CD4-positive, alpha-beta T cell treated with Interleukin-21 for 1 hour (primary cell): ENCODE data around the gene CAMTA1.

Experiments used
- DNase-seq: peaks from one replicate; pipeline ENCODE4 v3.0.0-alpha.2; 2020

The CAMTA1 gene

GRCh38 chr1:7752512-7753417, 967.5 kb downstream of the CAMTA1 start:
- peak; percentile 61 for DNase-seq

GRCh38 chr1:7753641-7754040, 968.4 kb downstream of the CAMTA1 start:
- DNase-seq: no peak

DNA sequence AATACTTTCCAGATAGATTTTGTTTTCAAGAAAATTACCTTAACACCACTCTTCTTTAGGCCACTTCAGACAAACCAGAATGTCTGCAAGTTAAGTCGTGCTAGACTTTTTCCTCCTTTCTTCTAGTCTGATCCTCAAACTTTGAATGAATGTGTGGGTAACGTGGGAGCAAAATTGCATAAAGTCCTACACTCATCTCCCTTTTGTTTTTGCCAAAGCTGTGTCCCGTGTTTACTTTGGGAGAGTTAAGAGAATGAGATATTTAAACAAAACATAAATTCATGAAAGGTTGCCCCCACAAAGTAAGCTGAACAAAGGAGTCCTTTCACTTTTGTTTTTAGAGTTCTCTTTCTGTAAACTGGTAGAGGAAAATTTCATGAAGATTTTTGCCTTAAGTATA, 969.0 kb downstream of the CAMTA1 start:
- no peak for DNase-seq

DNA sequence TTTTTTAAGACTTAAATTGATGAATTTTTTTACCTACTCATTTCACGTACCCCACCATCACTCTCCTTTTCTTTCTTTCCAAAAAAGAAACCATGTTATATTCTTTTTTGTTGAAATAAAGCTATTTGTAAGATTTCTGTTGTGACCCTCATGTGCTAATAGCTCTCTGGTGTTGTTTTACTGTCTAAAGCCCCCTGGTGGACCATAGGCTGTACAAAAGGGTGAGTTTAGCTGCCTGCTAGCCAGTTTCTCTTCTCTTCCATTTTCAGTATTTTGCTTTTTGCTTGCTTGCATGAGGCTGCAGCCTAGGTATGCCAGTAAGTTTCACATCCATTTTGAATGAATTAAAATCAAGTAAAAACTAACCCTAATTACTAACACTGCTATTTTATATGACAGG, 970.2 kb downstream of the CAMTA1 start:
- no peak for DNase-seq

DNA sequence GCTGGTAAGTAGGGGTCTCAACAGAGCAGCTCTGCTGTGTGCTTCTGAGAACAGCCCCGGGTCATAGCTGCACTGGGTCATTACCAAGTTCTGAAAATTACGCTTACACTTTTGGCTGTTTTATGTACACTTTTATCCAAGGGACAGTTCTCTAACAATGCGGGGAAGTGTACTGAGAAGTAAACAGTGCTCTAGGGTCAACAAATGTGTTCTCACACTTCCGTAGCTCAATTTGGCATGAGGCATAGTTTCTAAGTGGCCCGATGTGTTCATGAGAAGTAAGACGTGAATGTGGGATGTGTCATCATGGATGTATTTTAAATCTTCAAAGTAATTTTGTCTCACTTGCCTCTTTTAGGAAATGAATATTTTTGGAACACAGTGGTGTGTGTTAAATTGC, 975.0 kb downstream of the CAMTA1 start:
- DNase-seq: no peak

GRCh38 chr1:7761103-7761502, 975.8 kb downstream of the CAMTA1 start:
- DNase-seq: no peak

DNA sequence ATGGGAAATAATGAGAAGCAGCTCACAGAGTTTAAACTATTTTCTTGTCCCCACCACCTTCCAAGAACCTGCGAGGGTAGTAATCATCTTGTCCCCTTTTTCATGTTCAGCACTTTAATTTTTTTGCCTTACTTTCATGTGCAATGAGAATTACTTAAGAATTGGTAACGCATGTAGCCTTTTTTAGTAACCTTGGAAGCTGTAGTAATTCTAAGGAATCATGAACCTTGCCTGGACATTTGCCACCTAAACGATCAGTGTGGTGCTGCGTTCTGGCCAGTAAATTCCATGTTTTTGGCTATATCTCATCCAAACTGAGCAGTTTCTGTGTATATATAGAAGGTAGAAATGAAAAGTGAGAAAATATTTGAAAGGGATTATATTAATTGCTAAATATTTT, 981.9 kb downstream of the CAMTA1 start:
- no peak for DNase-seq

GRCh38 chr1:7768583-7768982, 983.3 kb downstream of the CAMTA1 start:
- no peak for DNase-seq

GRCh38 chr1:7769673-7770412, 984.6 kb downstream of the CAMTA1 start:
- no peak for DNase-seq

DNA sequence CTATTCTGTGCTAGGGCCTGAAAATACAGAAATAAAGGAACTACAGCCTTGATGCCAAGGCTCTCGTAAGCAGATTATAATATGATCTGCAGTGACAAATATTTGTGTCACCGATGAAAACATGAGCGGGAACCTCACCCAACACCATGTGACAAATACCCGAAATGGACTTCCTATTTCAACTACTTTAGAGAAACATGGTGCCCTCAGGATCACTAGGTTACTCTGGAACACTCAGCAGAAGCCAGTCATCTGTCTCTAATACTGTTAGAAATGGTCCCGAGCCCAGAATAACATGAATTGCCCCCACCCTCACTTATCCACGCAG, 985.4 kb downstream of the CAMTA1 start:
- peak; percentile 36 for DNase-seq

- peak; percentile 88 for DNase-seq
Observed at GRCh38 chr1:7770997-7771822, 986.0 kb downstream of the CAMTA1 start, which contains the start of gene VAMP3. VAMP3 (plus strand) TSS chr1:7771296; CDS start chr1:7771384, 88 bp downstream.

DNA sequence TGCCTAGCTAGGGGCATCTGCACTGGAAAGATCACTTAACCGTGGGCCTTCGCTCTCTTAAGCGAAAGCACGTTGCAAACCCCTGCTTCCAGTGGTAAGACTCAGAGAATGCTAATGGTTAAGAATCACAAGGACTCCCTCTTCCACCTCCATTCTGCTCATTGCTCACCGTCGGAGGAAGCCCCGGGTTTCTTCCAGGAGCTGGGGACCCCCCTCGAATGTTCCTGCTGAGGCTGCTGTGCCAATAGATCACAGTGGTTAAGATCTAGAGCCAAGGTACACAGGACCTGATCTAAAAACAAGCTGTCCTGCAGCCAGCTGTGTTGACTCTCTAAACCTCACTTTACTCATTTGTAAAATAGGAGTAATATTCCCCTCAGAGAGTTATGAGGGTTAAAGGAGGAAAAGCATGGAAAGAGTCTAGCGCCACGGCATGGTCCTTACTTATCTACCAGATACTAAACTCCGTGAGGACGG, 986.6 kb downstream of the CAMTA1 start:
- DNase-seq: no peak

- no peak for DNase-seq
Observed at GRCh38 chr1:7777591-7777990, 992.3 kb downstream of the CAMTA1 start.

GRCh38 chr1:7778133-7778628, 992.9 kb downstream of the CAMTA1 start:
- no peak for DNase-seq

- DNase-seq: no peak
Observed at GRCh38 chr1:7780976-7781375, 995.7 kb downstream of the CAMTA1 start.

- peak; percentile 4 for DNase-seq
Observed at GRCh38 chr1:7781501-7781900, 996.2 kb downstream of the CAMTA1 start.

GRCh38 chr1:7781923-7782495, 996.8 kb downstream of the CAMTA1 start:
- peak; percentile 26 for DNase-seq

- no peak for DNase-seq
Observed at GRCh38 chr1:7783178-7783711, 998.0 kb downstream of the CAMTA1 start.

DNA sequence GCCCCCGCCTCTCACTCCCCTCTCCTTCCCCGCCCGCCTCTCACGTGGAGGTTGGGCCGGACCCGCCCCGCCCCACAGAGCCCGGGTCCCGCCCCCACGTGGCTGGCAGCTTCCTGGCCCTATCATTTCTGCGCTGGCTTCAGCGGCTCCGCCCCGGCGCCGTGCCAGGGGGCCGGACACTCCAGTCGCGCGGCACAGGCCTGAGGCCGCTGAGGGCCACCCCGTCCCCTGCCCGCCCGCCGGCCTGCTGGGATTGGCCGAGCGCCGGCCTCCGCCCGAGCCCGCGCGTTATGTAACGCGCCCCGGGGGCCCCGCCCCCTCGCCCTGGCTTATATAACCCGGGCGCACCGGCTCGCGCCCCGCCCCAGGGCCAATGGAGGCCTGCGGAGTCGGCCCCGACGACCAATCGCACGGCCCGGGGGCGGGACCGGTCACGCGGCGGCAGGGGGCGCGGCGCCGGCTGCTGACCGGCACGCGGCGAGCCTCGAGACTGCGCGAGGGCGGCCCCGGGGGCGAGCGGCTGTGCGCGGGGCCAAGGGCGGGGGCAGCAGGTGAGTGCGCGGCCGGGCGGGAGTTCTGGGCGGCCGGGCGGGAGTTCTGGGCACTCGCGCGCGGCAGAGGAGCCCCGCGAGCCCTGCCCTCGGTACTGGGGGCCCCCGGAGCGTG, 998.7 kb downstream of the CAMTA1 start, which contains the start of gene PER3:
Gene PER3, plus strand, starts transcription at position 466 of the 666 bp plus-strand sequence. CDS start 587 bp downstream, outside the sequence.
- peak; percentile 93 for DNase-seq

- no peak for DNase-seq
Observed at GRCh38 chr1:7784492-7785071, 999.3 kb downstream of the CAMTA1 start.

- DNase-seq: no peak
Observed at GRCh38 chr1:7785108-7785507, 999.9 kb downstream of the CAMTA1 start.
